Neural crest cell (in vitro differentiated cells): ENCODE results near the gene SSUH2. TPM values are rescaled to one million over a fixed set of nuclear protein-coding genes. Genes with fewer than 3 reads are reported as not detected.

ENCODE experiments used
- DNase-seq: peaks from one replicate; pipeline ENCODE4 v3.0.0; 2021; ENCODE audit warnings: low read depth, mixed read lengths, low spot score
- H3K27ac Mint-ChIP-seq: one replicate; pipeline ENCODE4 v1.8.0; 2021; ENCODE audit warnings: mild to moderate bottlenecking, mixed read lengths; ENCODE audit not compliant: unreplicated experiment
- H3K27me3 Mint-ChIP-seq: 2 replicates; pipeline ENCODE4 v1.8.0; 2021; ENCODE audit warnings: low read depth, mild to moderate bottlenecking, mixed read lengths
- H3K36me3 Mint-ChIP-seq: 2 replicates; pipeline ENCODE4 v1.8.0; 2021; ENCODE audit warnings: low read depth, mild to moderate bottlenecking, mixed read lengths
- H3K4me1 Mint-ChIP-seq: 2 replicates; pipeline ENCODE4 v1.8.0; 2021; ENCODE audit warnings: mixed read lengths
- H3K4me3 Mint-ChIP-seq: one replicate; pipeline ENCODE4 v1.8.0; 2021; ENCODE audit warnings: mild to moderate bottlenecking, mixed read lengths
- H3K9me3 Mint-ChIP-seq: 2 replicates; pipeline ENCODE4 v1.8.0; 2021; ENCODE audit warnings: mixed read lengths
- CTCF ChIP-seq: fragments of 200-600 bp; sonication (generic); conservative IDR thresholded peaks from 2 replicates; pipeline ENCODE4 v1.5.0; 2021; ENCODE audit warnings: antibody characterized with exemption, mild to moderate bottlenecking
- total RNA-seq: library from RNA; stranded (reverse); gene quantifications from 2 replicates; pipeline ENCODE4 v1.2.1, GENCODE V29; 2021

Gene SSUH2
- total RNA-seq, 1 donor from 2014 or later = 14.1 TPM

DNA sequence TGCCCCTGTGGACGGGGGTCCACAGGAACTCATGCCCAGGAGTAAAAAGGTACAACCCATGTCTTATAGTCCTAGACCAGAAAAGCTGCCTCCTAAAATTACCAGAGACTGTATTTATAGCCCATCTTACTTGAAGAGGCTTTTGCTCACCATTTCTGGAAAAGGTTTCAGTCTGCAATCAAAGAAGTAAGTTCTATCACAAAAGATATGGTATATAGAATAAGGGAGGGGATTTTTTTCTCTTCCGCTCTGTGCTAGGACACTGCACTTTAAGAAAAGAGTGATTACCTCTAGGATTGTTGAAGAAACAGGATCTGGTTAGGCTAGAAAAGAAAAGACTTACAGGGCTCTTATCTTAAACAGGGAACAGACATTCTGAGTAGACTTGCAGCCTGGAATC, 2.6 kb downstream of the SSUH2 start:
- no peaks in the 10 kb centered on the region for H3K9me3 Mint-ChIP-seq
- no peak for TF ChIP-seq CTCF
- H3K4me3 Mint-ChIP-seq = no peak overlapping the region
- peaks cover 48% of the 10 kb centered on the region for H3K4me1 Mint-ChIP-seq
- H3K36me3 Mint-ChIP-seq = no peaks in the 10 kb centered on the region
- no peak overlapping the region for H3K27ac Mint-ChIP-seq
- no peak for DNase-seq
- H3K27me3 Mint-ChIP-seq = no peaks in the 10 kb centered on the region

- no peaks in the 10 kb centered on the region for H3K27me3 Mint-ChIP-seq
- no peaks in the 10 kb centered on the region for H3K36me3 Mint-ChIP-seq
- no peak overlapping the region for H3K4me3 Mint-ChIP-seq
- H3K9me3 Mint-ChIP-seq = no peaks in the 10 kb centered on the region
- DNase-seq = no peak
- no peak for TF ChIP-seq CTCF
- H3K4me1 Mint-ChIP-seq = peaks cover 52% of the 10 kb centered on the region
- peak overlapping the region; percentile 70 for H3K27ac Mint-ChIP-seq
Measured at GRCh38 chr3:8641472-8641871, 3.1 kb downstream of the SSUH2 start.

DNA sequence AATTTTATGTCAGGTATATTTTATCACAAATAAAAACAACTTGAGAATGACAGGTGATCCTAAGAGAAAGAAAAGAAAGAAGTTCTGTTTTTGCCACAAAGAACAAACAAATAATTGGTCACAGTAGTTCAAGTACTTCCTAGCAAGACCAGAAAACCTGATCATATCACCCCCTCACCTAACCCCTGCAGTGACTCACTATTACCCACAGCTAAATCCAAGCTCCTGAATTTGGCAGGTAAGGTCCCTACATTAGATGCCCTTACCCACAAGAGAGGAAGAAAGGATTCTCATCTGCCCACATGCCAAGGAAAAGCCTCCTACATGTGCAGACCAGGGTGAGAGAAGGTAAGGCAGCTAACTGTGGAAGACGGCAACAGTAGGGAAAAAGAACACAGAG, 4.4 kb downstream of the SSUH2 start:
- Mint-ChIP-seq H3K36me3 (peaks cover under 1% of the 10 kb centered on the region), H3K27me3 (no peaks in the 10 kb centered on the region), H3K27ac (peak overlapping the region; percentile 97), H3K4me1 (peaks cover 52% of the 10 kb centered on the region), H3K4me3 (peak overlapping the region; percentile 17), H3K9me3 (no peaks in the 10 kb centered on the region)
- no peak for TF ChIP-seq CTCF
- DNase-seq = no peak

GRCh38 chr3:8639659-8640000, 5.0 kb downstream of the SSUH2 start:
- TF ChIP-seq CTCF = no peak
- H3K4me1 Mint-ChIP-seq = peaks cover 50% of the 10 kb centered on the region
- no peaks in the 10 kb centered on the region for H3K27me3 Mint-ChIP-seq
- peak overlapping the region; percentile 17 for H3K4me3 Mint-ChIP-seq
- H3K36me3 Mint-ChIP-seq = peaks cover 2% of the 10 kb centered on the region
- no peak for DNase-seq
- peak overlapping the region; percentile 97 for H3K27ac Mint-ChIP-seq
- H3K9me3 Mint-ChIP-seq = no peaks in the 10 kb centered on the region

DNA sequence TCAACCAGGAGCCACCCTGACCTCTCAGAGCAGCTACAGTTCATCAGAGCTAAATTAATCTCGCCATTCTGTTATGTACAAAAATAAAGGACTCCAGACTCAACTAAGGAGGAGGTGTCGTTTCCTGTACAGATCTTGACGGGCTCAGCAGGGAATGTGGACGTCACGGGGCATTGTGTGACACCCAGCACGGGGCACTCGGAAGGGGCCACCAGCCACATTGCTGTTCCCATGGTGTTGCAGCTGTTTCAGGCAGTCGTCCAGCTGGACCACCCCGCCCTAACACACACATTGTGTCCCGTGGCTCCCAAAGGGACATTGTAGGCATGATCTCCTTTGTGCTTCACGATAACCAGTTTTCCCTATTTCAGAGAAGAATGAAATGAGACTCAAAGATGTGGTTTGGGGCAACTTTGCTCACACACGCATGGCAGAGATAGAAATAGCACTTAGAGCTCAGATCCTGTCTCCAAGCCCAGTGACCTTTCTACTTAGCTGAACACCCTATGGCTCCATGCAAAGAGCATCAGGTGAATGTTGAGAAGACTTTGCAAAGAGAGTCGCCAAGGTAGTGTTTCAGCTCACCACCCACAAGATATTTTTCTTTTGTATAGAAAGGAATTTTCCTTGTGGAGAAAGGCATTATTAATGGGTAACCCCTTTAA, 5.5 kb downstream of the SSUH2 start:
- Mint-ChIP-seq H3K27ac (peak overlapping the region; percentile 93), H3K4me1 (peaks cover 45% of the 10 kb centered on the region), H3K27me3 (no peaks in the 10 kb centered on the region), H3K4me3 (peak overlapping the region; percentile 21), H3K36me3 (peaks cover 2% of the 10 kb centered on the region), H3K9me3 (no peaks in the 10 kb centered on the region)
- no peak for TF ChIP-seq CTCF
- DNase-seq = peak; percentile 45
